Skeletal muscle cell (primary cell): ENCODE data around the gene ARNT2.

ENCODE experiments used
- DNase-seq: peaks from one replicate; pipeline ENCODE4 v3.0.0-alpha.2; 2010; ENCODE audit warnings: low read depth
- H3K4me3 ChIP-seq: 2 replicates; pipeline ENCODE4 v1.5.1; 2011; ENCODE audit warnings: low read depth, mild to moderate bottlenecking, control low read depth, low read length, moderate library complexity

ARNT2 gene

GRCh38 chr15:80579611-80580010, 175.4 kb downstream of the ARNT2 start:
- no peak for DNase-seq

GRCh38 chr15:80580106-80580505, 175.9 kb downstream of the ARNT2 start:
- DNase-seq, result peak; percentile 70
- no peak overlapping the region for H3K4me3 ChIP-seq

More at GRCh38 chr15:80579611-80580010, 175.4 kb downstream of the ARNT2 start:
- H3K4me3 ChIP-seq, result no peak overlapping the region

- no peak for DNase-seq
Measured at GRCh38 chr15:80580536-80581260, 176.5 kb downstream of the ARNT2 start.

GRCh38 chr15:80581976-80582375, 177.8 kb downstream of the ARNT2 start:
- no peak for DNase-seq
- no peak overlapping the region for H3K4me3 ChIP-seq

More at GRCh38 chr15:80580536-80581260, 176.5 kb downstream of the ARNT2 start:
- H3K4me3 ChIP-seq, result no peak overlapping the region

GRCh38 chr15:80582816-80583423, 178.7 kb downstream of the ARNT2 start:
- no peak for DNase-seq
- H3K4me3 ChIP-seq, result no peak overlapping the region

- DNase-seq, result no peak
- no peak overlapping the region for H3K4me3 ChIP-seq
Measured at GRCh38 chr15:80584561-80584964, 180.4 kb downstream of the ARNT2 start.

GRCh38 chr15:80584973-80585525, 180.9 kb downstream of the ARNT2 start:
- DNase-seq, result no peak
- H3K4me3 ChIP-seq, result no peak overlapping the region

GRCh38 chr15:80585544-80586018, 181.4 kb downstream of the ARNT2 start:
- no peak overlapping the region for H3K4me3 ChIP-seq
- no peak for DNase-seq

- DNase-seq, result no peak
- H3K4me3 ChIP-seq, result no peak overlapping the region
Measured at GRCh38 chr15:80586161-80586560, 182.0 kb downstream of the ARNT2 start.

- no peak for DNase-seq
Measured at GRCh38 chr15:80587007-80587406, 182.8 kb downstream of the ARNT2 start.

GRCh38 chr15:80587816-80588456, 183.8 kb downstream of the ARNT2 start:
- DNase-seq, result peak; percentile 14
- no peak overlapping the region for H3K4me3 ChIP-seq

More at GRCh38 chr15:80587007-80587406, 182.8 kb downstream of the ARNT2 start:
- no peak overlapping the region for H3K4me3 ChIP-seq

- peak; percentile 71 for DNase-seq
- H3K4me3 ChIP-seq, result no peak overlapping the region
Measured at GRCh38 chr15:80588801-80589200, 184.6 kb downstream of the ARNT2 start.

- no peak overlapping the region for H3K4me3 ChIP-seq
Measured at GRCh38 chr15:80590761-80591355, 186.7 kb downstream of the ARNT2 start.

GRCh38 chr15:80591471-80591870, 187.3 kb downstream of the ARNT2 start:
- H3K4me3 ChIP-seq, result no peak overlapping the region
- no peak for DNase-seq

More at GRCh38 chr15:80590761-80591355, 186.7 kb downstream of the ARNT2 start:
- DNase-seq, result no peak

- DNase-seq, result no peak
- H3K4me3 ChIP-seq, result no peak overlapping the region
Measured at GRCh38 chr15:80591938-80592825, 188.0 kb downstream of the ARNT2 start.

- no peak overlapping the region for H3K4me3 ChIP-seq
- DNase-seq, result no peak
Measured at GRCh38 chr15:80593486-80594030, 189.4 kb downstream of the ARNT2 start.

- DNase-seq, result no peak
Measured at GRCh38 chr15:80594091-80594889, 190.1 kb downstream of the ARNT2 start.

GRCh38 chr15:80595396-80595795, 191.2 kb downstream of the ARNT2 start:
- no peak overlapping the region for H3K4me3 ChIP-seq
- DNase-seq, result no peak

More at GRCh38 chr15:80594091-80594889, 190.1 kb downstream of the ARNT2 start:
- no peak overlapping the region for H3K4me3 ChIP-seq
